Stimulated activated CD8-positive, alpha-beta memory T cell treated with anti-CD3 and anti-CD28 coated beads, Interleukin-15, amount 100 ng/mL, for 4 hours (primary cell): ENCODE data around the gene C14orf93.
"Not testable (repeated sequence)": the region's sequence is repeated elsewhere in the genome, so short reads cannot be mapped to it uniquely, and the experiment has no call there.

Experiments used
- DNase-seq, 2 donors: peaks; one replicate each; pipeline ENCODE4 v3.0.0-alpha.2; 2020; ENCODE audit warnings: low read depth in 2 of 2

Gene C14orf93

GRCh38 chr14:22973217-22974032, 36.5 kb downstream of the C14orf93 start:
- no peak for DNase-seq

- DNase-seq: no peak
Measured at GRCh38 chr14:22972313-22972930, 37.5 kb downstream of the C14orf93 start.

- DNase-seq: no peak
Measured at GRCh38 chr14:22971152-22971551, 38.8 kb downstream of the C14orf93 start.

- no peak for DNase-seq
Measured at GRCh38 chr14:22966783-22967269, 43.1 kb downstream of the C14orf93 start.

GRCh38 chr14:22965916-22966782, 43.8 kb downstream of the C14orf93 start:
- DNase-seq: not testable (repeated sequence)

GRCh38 chr14:22962061-22962676, 47.8 kb downstream of the C14orf93 start:
- no peak for DNase-seq

- no peak for DNase-seq
Measured at GRCh38 chr14:22955702-22956569, 54.0 kb downstream of the C14orf93 start.

GRCh38 chr14:22952418-22952817, 57.5 kb downstream of the C14orf93 start:
- DNase-seq: no peak

GRCh38 chr14:22951795-22952194, 58.1 kb downstream of the C14orf93 start:
- DNase-seq: not testable (repeated sequence)

- no peak for DNase-seq
Measured at GRCh38 chr14:22945642-22946041, 64.3 kb downstream of the C14orf93 start.

- no peak for DNase-seq
Measured at GRCh38 chr14:22939684-22940083, 70.3 kb downstream of the C14orf93 start.
